ENCODE data around the gene RXFP2.

Gene RXFP2

DNA sequence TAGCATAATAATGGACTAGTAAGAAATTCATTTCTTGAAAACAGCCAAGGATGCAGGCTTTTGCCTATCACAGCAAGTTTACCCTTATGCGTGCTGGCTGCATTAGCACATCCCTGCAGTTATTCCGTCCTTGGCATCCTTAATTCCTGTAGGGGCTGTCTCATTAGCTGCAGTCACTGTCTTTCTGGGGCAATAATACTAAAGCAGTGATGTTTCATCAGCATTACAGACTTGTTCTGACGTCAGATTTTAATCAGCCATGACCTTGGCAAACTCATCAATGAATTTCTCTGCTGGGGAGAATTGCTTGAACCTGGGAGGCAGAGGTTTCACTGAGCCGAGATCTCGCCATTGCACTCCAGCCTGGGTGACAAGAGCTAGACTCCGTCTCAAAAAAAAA lies 103.7 kb downstream of the RXFP2 start:
- H3K36me3 ChIP-seq (ENCODE audit: insufficient read depth, low read length): no peaks in the 10 kb centered on the region
- H3K79me2 ChIP-seq (ENCODE audit: insufficient read depth, low read length): peaks cover 5% of the 10 kb centered on the region; the same call in 1 of the 2 replicates
- no peak for TF ChIP-seq EZH2phosphoT487 (IDR thresholded peaks at IDR 0.05; ENCODE audit: borderline replicate concordance)
- TF ChIP-seq CTCF (conservative IDR thresholded peaks at IDR 0.05; ENCODE audit: low read length): no peak
- H3K4me2 ChIP-seq (ENCODE audit: low read depth, low read length, poor library complexity, severe bottlenecking): no peak overlapping the region
- H3F3A ChIP-seq (ENCODE audit: low read depth): no peaks in the 10 kb centered on the region
- no peaks in the 10 kb centered on the region for H3K9me2 ChIP-seq (replicated peaks; ENCODE audit: low read depth, low read length)
- no peaks in the 10 kb centered on the region for H4K20me1 ChIP-seq (ENCODE audit: insufficient read depth, low read length, poor library complexity, severe bottlenecking)
- no peaks in the 10 kb centered on the region for H3K9me3 ChIP-seq (ENCODE audit: insufficient read depth, low read depth, low read length)
- H2AFZ ChIP-seq (ENCODE audit: low read length): no peak overlapping the region
- H3K4me3 ChIP-seq (ENCODE audit: low read length, poor library complexity, severe bottlenecking): no peak overlapping the region
- H3K9ac ChIP-seq (ENCODE audit: low read depth, low read length, poor library complexity, severe bottlenecking): no peak overlapping the region
- H3K4me1 ChIP-seq (ENCODE audit: insufficient read depth, low read length, poor library complexity, severe bottlenecking): peaks cover 13% of the 10 kb centered on the region
- peaks cover 7% of the 10 kb centered on the region for H3K27me3 ChIP-seq (ENCODE audit: insufficient read depth, low read length, poor library complexity, severe bottlenecking)

- Histone ChIP-seq H3K4me2 (ENCODE audit: low read depth, low read length, poor library complexity, severe bottlenecking) (peak overlapping the region; percentile 82), H3K4me1 (ENCODE audit: insufficient read depth, low read length, poor library complexity, severe bottlenecking) (peaks cover 13% of the 10 kb centered on the region), H4K20me1 (ENCODE audit: insufficient read depth, low read length, poor library complexity, severe bottlenecking) (no peaks in the 10 kb centered on the region), H2AFZ (ENCODE audit: low read length) (peak overlapping the region; percentile 66), H3K9me3 (ENCODE audit: insufficient read depth, low read depth, low read length) (no peaks in the 10 kb centered on the region), H3K27me3 (ENCODE audit: insufficient read depth, low read length, poor library complexity, severe bottlenecking) (peaks cover 7% of the 10 kb centered on the region), H3K9ac (ENCODE audit: low read depth, low read length, poor library complexity, severe bottlenecking) (peak overlapping the region; percentile 66), H3F3A (ENCODE audit: low read depth) (no peaks in the 10 kb centered on the region), H3K9me2 (replicated peaks; ENCODE audit: low read depth, low read length) (no peaks in the 10 kb centered on the region), H3K4me3 (ENCODE audit: low read length, poor library complexity, severe bottlenecking) (peak overlapping the region; percentile 81), H3K79me2 (ENCODE audit: insufficient read depth, low read length) (peaks cover 5% of the 10 kb centered on the region; the same call in 1 of the 2 replicates), H3K36me3 (ENCODE audit: insufficient read depth, low read length) (no peaks in the 10 kb centered on the region)
- TF ChIP-seq EZH2phosphoT487 (IDR thresholded peaks at IDR 0.05; ENCODE audit: borderline replicate concordance) (no peak), CTCF (conservative IDR thresholded peaks at IDR 0.05; ENCODE audit: low read length) (no peak)
These were observed 107.0 kb downstream of the RXFP2 start for GRCh38 chr13:31846182-31846938.

DNA sequence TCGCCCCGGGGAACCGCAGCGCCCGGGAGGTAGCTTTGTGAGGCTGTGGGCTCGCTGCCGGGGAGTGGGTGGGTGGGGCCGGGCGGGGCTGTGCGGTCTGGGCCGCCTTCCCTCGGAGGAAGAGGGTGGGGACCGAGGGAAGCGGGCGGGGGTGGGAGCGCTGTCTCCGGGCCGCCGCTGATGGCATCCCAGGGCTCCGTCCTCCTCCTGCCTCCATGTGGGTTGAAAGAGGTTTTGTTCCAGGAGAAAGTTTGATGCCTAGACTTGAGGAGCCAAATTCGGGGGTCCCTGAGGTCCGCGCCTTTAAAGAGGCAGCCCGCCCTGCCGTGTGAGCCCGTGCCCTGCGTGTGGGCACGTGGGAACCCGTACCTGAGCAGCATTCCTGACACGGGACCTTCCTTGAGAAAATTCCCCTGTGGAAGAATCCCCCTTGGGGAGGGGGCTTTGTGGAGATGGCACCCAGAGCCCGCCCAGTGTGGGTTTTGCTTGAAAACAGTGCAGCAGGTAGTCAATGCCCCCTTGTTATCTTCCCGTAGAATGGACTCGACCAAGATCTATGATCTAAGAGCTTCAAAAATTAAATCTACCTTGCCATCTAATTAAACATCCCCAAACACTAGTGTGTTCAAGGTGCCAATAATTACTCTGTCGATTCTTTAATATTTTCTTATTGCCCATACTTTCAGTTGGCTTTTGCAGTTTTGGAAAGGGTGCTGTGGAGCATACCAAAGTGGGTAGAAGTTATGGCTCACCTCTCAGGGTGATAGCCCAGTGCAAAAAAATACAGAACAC lies 107.8 kb downstream of the RXFP2 start:
- Histone ChIP-seq H3F3A (ENCODE audit: low read depth) (no peaks in the 10 kb centered on the region), H3K36me3 (ENCODE audit: insufficient read depth, low read length) (no peaks in the 10 kb centered on the region), H3K27me3 (ENCODE audit: insufficient read depth, low read length, poor library complexity, severe bottlenecking) (peaks cover 7% of the 10 kb centered on the region), H2AFZ (ENCODE audit: low read length) (peak overlapping the region; percentile 91), H4K20me1 (ENCODE audit: insufficient read depth, low read length, poor library complexity, severe bottlenecking) (no peaks in the 10 kb centered on the region), H3K9me2 (replicated peaks; ENCODE audit: low read depth, low read length) (no peaks in the 10 kb centered on the region), H3K9me3 (ENCODE audit: insufficient read depth, low read depth, low read length) (no peaks in the 10 kb centered on the region), H3K4me3 (ENCODE audit: low read length, poor library complexity, severe bottlenecking) (peak overlapping the region; percentile 81), H3K9ac (ENCODE audit: low read depth, low read length, poor library complexity, severe bottlenecking) (peak overlapping the region; percentile 66), H3K79me2 (ENCODE audit: insufficient read depth, low read length) (peaks cover 5% of the 10 kb centered on the region; the same call in 1 of the 2 replicates), H3K4me2 (ENCODE audit: low read depth, low read length, poor library complexity, severe bottlenecking) (peak overlapping the region; percentile 92), H3K4me1 (ENCODE audit: insufficient read depth, low read length, poor library complexity, severe bottlenecking) (peaks cover 13% of the 10 kb centered on the region)
- TF ChIP-seq CTCF (conservative IDR thresholded peaks at IDR 0.05; ENCODE audit: low read length) (no peak), EZH2phosphoT487 (IDR thresholded peaks at IDR 0.05; ENCODE audit: borderline replicate concordance) (no peak)

Measured in Loucy (cell line).